HUES48 (cell line): ENCODE measurements around the gene CDCA7.
"Not testable (repeated sequence)": the region's sequence is repeated elsewhere in the genome, so short reads cannot be mapped to it uniquely, and the experiment has no call there.

Experiments used
- H3K27ac ChIP-seq: one replicate; pipeline ENCODE4 v1.7.0; 2013; ENCODE audit warnings: low read depth, low read length, inconsistent platforms
- H3K27me3 ChIP-seq: 2 replicates; pipeline ENCODE4 v1.6.1; 2013; ENCODE audit warnings: mild to moderate bottlenecking, low read length; ENCODE audit not compliant: control insufficient read depth, insufficient read depth
- H3K36me3 ChIP-seq: 2 replicates; pipeline ENCODE4 v1.6.1; 2013; ENCODE audit warnings: low read length; ENCODE audit not compliant: control insufficient read depth, insufficient read depth
- H3K4me1 ChIP-seq: 2 replicates; pipeline ENCODE4 v1.6.1; 2013; ENCODE audit warnings: mild to moderate bottlenecking, low read length; ENCODE audit not compliant: control insufficient read depth, insufficient read depth
- H3K4me3 ChIP-seq: 2 replicates; pipeline ENCODE4 v1.5.1; 2013; ENCODE audit warnings: mild to moderate bottlenecking, low read depth, low read length
- H3K9ac ChIP-seq: 2 replicates; pipeline ENCODE4 v1.6.1; 2013; ENCODE audit warnings: mild to moderate bottlenecking, low read depth, low read length, moderate library complexity
- H3K9me3 ChIP-seq: 2 replicates; pipeline ENCODE4 v1.6.1; 2013; ENCODE audit warnings: low read length; ENCODE audit not compliant: control insufficient read depth, insufficient read depth

The CDCA7 gene

GRCh38 chr2:173358616-173359015 is 3.9 kb downstream of the CDCA7 start:
- Histone ChIP-seq H3K27ac (no peak overlapping the region), H3K4me1 (peaks cover 26% of the 10 kb centered on the region)

DNA sequence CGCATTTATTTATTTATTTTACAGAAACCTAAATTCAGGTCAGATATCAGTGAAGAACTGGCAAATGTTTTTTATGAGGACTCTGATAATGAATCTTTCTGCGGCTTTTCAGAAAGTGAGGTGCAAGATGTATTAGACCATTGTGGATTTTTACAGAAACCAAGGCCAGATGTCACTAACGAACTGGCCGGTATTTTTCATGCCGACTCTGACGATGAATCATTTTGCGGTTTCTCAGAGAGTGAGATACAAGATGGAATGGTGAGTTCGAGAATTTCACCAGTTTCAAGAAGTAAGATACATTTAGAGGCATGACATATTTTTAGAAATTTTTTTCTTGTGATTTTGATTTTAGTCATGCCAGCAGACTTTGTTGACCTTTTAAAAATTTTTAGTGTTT is 4.6 kb downstream of the CDCA7 start:
- H3K27me3 ChIP-seq, result no peaks in the 10 kb centered on the region
- H3K4me1 ChIP-seq, result peaks cover 20% of the 10 kb centered on the region
- H3K9me3 ChIP-seq, result no peaks in the 10 kb centered on the region
- H3K9ac ChIP-seq, result no peak overlapping the region
- no peak overlapping the region for H3K27ac ChIP-seq
- peaks cover 65% of the 10 kb centered on the region for H3K36me3 ChIP-seq
- no peak overlapping the region for H3K4me3 ChIP-seq

More at GRCh38 chr2:173358616-173359015, 3.9 kb downstream of the CDCA7 start:
- no peak overlapping the region for H3K9ac ChIP-seq
- no peaks in the 10 kb centered on the region for H3K9me3 ChIP-seq
- H3K36me3 ChIP-seq, result peaks cover 59% of the 10 kb centered on the region
- H3K4me3 ChIP-seq, result no peak overlapping the region
- H3K27me3 ChIP-seq, result no peaks in the 10 kb centered on the region

GRCh38 chr2:173370198-173370597 is 15.5 kb downstream of the CDCA7 start:
- no peaks in the 10 kb centered on the region for H3K27me3 ChIP-seq
- H3K4me3 ChIP-seq, result no peak overlapping the region
- no peak overlapping the region for H3K27ac ChIP-seq
- H3K9ac ChIP-seq, result no peak overlapping the region
- H3K9me3 ChIP-seq, result no peaks in the 10 kb centered on the region
- peaks cover 6% of the 10 kb centered on the region for H3K4me1 ChIP-seq
- H3K36me3 ChIP-seq, result peaks cover 55% of the 10 kb centered on the region

GRCh38 chr2:173371023-173371422 is 16.4 kb downstream of the CDCA7 start:
- H3K4me3 ChIP-seq, result no peak overlapping the region
- peaks cover 47% of the 10 kb centered on the region for H3K36me3 ChIP-seq
- H3K27me3 ChIP-seq, result no peaks in the 10 kb centered on the region
- H3K9ac ChIP-seq, result no peak overlapping the region
- no peaks in the 10 kb centered on the region for H3K9me3 ChIP-seq
- H3K4me1 ChIP-seq, result peaks cover 6% of the 10 kb centered on the region
- peak overlapping the region; percentile 32 for H3K27ac ChIP-seq

- no peak overlapping the region for H3K9ac ChIP-seq
- no peaks in the 10 kb centered on the region for H3K9me3 ChIP-seq
- H3K4me3 ChIP-seq, result no peak overlapping the region
- H3K36me3 ChIP-seq, result peaks cover 25% of the 10 kb centered on the region
- no peaks in the 10 kb centered on the region for H3K27me3 ChIP-seq
- H3K27ac ChIP-seq, result no peak overlapping the region
- H3K4me1 ChIP-seq, result peaks cover 6% of the 10 kb centered on the region
Observed at GRCh38 chr2:173373290-173373689, 18.6 kb downstream of the CDCA7 start.

DNA sequence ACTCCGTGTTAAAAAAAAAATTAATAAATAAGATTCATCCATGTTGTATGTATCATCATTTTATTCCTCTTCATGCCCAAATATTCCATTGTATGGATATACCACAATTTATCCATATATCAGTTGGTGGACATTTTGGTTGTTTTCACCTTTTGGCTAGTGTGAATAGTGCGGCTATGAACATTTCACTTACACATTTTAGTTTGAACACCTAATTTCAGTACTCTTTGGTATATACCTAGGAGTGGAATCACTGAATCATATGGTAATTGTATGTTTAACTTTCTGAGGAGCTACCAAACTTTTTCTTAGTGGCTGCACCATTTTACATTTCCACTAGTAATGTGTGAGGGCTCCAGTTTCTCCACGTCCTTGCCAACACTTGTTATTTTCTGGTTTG is 20.0 kb downstream of the CDCA7 start:
- Histone ChIP-seq H3K36me3 (peaks cover 11% of the 10 kb centered on the region), H3K9ac (no peak overlapping the region), H3K4me1 (peaks cover 6% of the 10 kb centered on the region), H3K9me3 (no peaks in the 10 kb centered on the region), H3K4me3 (no peak overlapping the region), H3K27me3 (no peaks in the 10 kb centered on the region), H3K27ac (no peak overlapping the region)

DNA sequence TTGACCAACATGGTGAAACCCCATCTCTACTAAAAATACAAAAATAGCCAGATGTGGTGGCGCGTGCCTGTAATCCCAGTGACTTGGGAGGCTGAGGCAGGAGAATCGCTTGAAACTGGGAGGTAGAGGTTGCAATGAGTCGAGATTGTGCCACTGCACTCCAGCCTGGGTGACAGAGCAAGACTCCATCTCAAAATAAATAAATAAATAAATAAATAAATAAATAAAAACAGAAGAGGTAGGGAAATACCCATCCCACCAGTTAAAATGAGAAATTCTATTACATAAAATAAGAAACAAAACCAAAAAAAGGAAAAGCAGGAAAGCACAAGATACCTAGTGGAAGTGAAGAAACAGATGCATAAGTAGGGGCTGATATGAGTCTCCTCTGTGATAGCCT is 30.9 kb downstream of the CDCA7 start:
- not testable (repeated sequence) for H3K9me3 ChIP-seq, H3K27ac ChIP-seq, H3K36me3 ChIP-seq, H3K4me1 ChIP-seq, H3K27me3 ChIP-seq, H3K9ac ChIP-seq, H3K4me3 ChIP-seq

DNA sequence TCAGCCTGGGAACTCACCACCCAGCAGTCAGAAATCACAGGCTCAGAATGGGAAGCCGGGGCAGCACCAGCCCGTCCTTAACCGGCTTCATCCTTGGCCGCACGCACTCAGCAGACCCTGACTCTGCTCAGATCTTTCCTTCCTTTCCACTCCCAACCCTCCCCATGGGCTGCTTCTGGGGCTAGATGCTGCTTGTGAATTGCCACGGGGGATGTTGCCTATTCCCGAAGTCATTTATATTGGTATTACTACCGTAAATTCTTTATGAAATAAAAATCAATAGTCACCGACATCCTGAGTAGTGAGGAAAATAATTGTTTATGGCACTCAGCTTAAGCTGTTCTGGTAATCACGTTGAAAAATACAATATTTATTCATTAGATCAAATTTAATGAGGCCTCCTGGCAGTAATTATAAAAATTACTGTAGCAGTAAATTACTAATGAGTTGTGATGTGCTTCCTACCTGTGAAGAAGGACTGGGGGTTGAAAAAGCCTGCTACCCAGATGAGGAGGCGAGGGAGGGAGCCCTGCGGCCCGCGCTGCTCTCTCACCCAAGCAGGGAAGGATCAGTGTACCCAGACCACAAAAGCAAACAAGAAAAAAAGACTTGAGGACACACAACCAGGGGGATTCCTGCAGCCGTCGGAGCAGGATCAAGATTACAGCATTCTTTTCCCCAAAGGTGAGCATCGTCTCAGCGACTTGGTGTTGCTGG is 31.5 kb downstream of the CDCA7 start:
- no peak overlapping the region for H3K9ac ChIP-seq
- H3K9me3 ChIP-seq, result no peaks in the 10 kb centered on the region
- H3K27ac ChIP-seq, result peak overlapping the region; percentile 10
- H3K4me3 ChIP-seq, result no peak overlapping the region
- H3K27me3 ChIP-seq, result no peaks in the 10 kb centered on the region
- H3K4me1 ChIP-seq, result 0 out of 2 replicates have a peak, but pooled peaks cover 3% of the 10 kb centered on the region
- H3K36me3 ChIP-seq, result no peaks in the 10 kb centered on the region

- Histone ChIP-seq H3K36me3 (no peaks in the 10 kb centered on the region), H3K4me1 (0 out of 2 replicates have a peak, but pooled peaks cover 3% of the 10 kb centered on the region), H3K9me3 (no peaks in the 10 kb centered on the region), H3K27me3 (no peaks in the 10 kb centered on the region), H3K9ac (no peak overlapping the region), H3K4me3 (no peak overlapping the region), H3K27ac (peak overlapping the region; percentile 10)
Observed at GRCh38 chr2:173386738-173387065, 32.0 kb downstream of the CDCA7 start.

GRCh38 chr2:173387079-173387478 is 32.4 kb downstream of the CDCA7 start:
- Histone ChIP-seq H3K9me3 (no peaks in the 10 kb centered on the region), H3K4me3 (no peak overlapping the region), H3K4me1 (0 out of 2 replicates have a peak, but pooled peaks cover 3% of the 10 kb centered on the region), H3K27ac (no peak overlapping the region), H3K9ac (no peak overlapping the region), H3K36me3 (no peaks in the 10 kb centered on the region), H3K27me3 (no peaks in the 10 kb centered on the region)

DNA sequence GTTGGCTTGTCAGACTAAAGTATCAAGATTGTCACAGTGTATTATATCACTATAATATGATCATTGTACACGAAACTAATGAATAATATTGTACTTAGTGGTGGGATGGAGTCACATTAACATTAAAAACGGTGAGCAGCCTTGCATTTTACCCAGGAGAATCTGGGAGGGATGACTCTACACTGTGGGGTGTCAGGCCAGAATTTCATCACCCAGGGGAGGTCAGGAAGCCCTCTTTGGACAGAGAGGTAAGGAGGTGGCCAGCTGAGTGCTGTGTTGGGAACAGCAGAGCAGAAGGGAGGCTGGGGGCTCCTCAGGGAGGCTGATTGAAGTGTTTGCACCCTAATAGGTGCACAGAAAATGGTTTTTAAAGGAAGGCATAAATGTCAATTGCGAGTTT is 33.0 kb downstream of the CDCA7 start:
- no peak overlapping the region for H3K27ac ChIP-seq
- H3K9ac ChIP-seq, result no peak overlapping the region
- no peaks in the 10 kb centered on the region for H3K9me3 ChIP-seq
- H3K27me3 ChIP-seq, result no peaks in the 10 kb centered on the region
- H3K4me1 ChIP-seq, result peaks cover 7% of the 10 kb centered on the region; the same call in 1 of the 2 replicates
- no peak overlapping the region for H3K4me3 ChIP-seq
- H3K36me3 ChIP-seq, result no peaks in the 10 kb centered on the region
